Smooth muscle cell (in vitro differentiated cells): ENCODE data around the gene BPHL. TPM values are rescaled to one million over a fixed set of nuclear protein-coding genes. Genes with fewer than 3 reads are reported as not detected.
"Not testable (repeated sequence)": the region's sequence is repeated elsewhere in the genome, so short reads cannot be mapped to it uniquely, and the experiment has no call there.

ENCODE experiments used
- DNase-seq: peaks from one replicate; lab custom pipeline; 2025; ENCODE audit not compliant: unreplicated experiment; lab: John Stamatoyannopoulos, UW
- H2AFZ ChIP-seq: fragments of 200-600 bp; sonication (generic); 2 replicates; pipeline ENCODE4 v1.6.0; 2016; ENCODE audit warnings: antibody characterized with exemption, low read depth, mild to moderate bottlenecking
- H3F3A ChIP-seq: fragments of 200-600 bp; sonication (generic); 2 replicates; pipeline ENCODE4 v1.6.0; 2017; ENCODE audit warnings: antibody characterized with exemption, low read depth
- H3K27ac ChIP-seq: fragments of 200-600 bp; sonication (generic); 2 replicates; pipeline ENCODE4 v1.5.1; 2016; ENCODE audit warnings: low read depth, mild to moderate bottlenecking
- H3K27me3 ChIP-seq: fragments of 200-600 bp; sonication (generic); 2 replicates; pipeline ENCODE4 v1.6.1; 2016; ENCODE audit warnings: low read depth, mild to moderate bottlenecking
- H3K36me3 ChIP-seq: fragments of 200-600 bp; sonication (generic); 2 replicates; pipeline ENCODE4 v1.5.1; 2016; ENCODE audit warnings: low read depth
- H3K4me1 ChIP-seq: fragments of 200-600 bp; sonication (generic); 2 replicates; pipeline ENCODE4 v1.5.1; 2016; ENCODE audit warnings: low read depth
- H3K4me2 ChIP-seq: fragments of 200-600 bp; sonication (generic); 2 replicates; pipeline ENCODE4 v1.6.0; 2016; ENCODE audit warnings: mild to moderate bottlenecking
- H3K4me3 ChIP-seq: fragments of 200-600 bp; sonication (generic); 2 replicates; pipeline ENCODE4 v1.5.1; 2016; ENCODE audit warnings: mild to moderate bottlenecking
- H3K79me2 ChIP-seq: fragments of 200-600 bp; sonication (generic); 2 replicates; pipeline ENCODE4 v1.6.0; 2016; ENCODE audit warnings: low read depth, mild to moderate bottlenecking
- H3K9ac ChIP-seq: fragments of 200-600 bp; sonication (generic); 2 replicates; pipeline ENCODE4 v1.6.0; 2016; ENCODE audit warnings: low read depth
- H3K9me3 ChIP-seq: fragments of 200-600 bp; sonication (generic); replicated peaks from 2 replicates; pipeline ENCODE4 v1.5.1; 2016; ENCODE audit warnings: low read depth
- H4K20me1 ChIP-seq: fragments of 200-600 bp; sonication (generic); 2 replicates; pipeline ENCODE4 v1.6.0; 2016; ENCODE audit warnings: low read depth
- CTCF ChIP-seq: fragments of 200-600 bp; sonication (generic); IDR thresholded peaks from 2 replicates; pipeline ENCODE4 v1.5.1; 2017; ENCODE audit warnings: borderline replicate concordance, mild to moderate bottlenecking, antibody characterized with exemption; ENCODE audit not compliant: insufficient read depth, poor library complexity, severe bottlenecking
- WGBS: methylation state at CpG from one replicate; pipeline ENCODE4 v1.1.7; 2016; ENCODE audit warnings: low lambda C conversion rate; 5-methylcytosine and 5-hydroxymethylcytosine counted together
- polyA plus RNA-seq: library from polyadenylated mRNA; unstranded; fragments of >200 nt; fragmentation: Nextera tagmentation; extraction: Ambion mirVana; gene quantifications from 2 replicates; pipeline ENCODE4 v1.2.1, GENCODE V29; 2016
- total RNA-seq: library from RNA; depleted of rRNA; stranded (reverse); fragments of >200 nt; gene quantifications from 2 replicates; pipeline ENCODE4 v1.2.3, GENCODE V29; 2014

Gene BPHL
- total and polyA plus RNA-seq, 2 experiments from 2014 or later: 21.3 to 43.6 TPM

- H3K4me3 ChIP-seq: no peak overlapping the region
Measured at GRCh38 chr6:3073382-3073781, 45.1 kb upstream of the BPHL start.

GRCh38 chr6:3075772-3076113, 42.8 kb upstream of the BPHL start:
- H3K4me3 ChIP-seq: no peak overlapping the region
- no peaks in the 10 kb centered on the region for H3K9me3 ChIP-seq
- TF ChIP-seq CTCF: no peak
- no peak overlapping the region for H3K4me2 ChIP-seq
- H3K4me1 ChIP-seq: peaks cover 10% of the 10 kb centered on the region
- peaks cover 12% of the 10 kb centered on the region for H3K36me3 ChIP-seq
- no peak overlapping the region for H2AFZ ChIP-seq
- 81% methylated on average over 4 of the region's 4 CpGs for WGBS
- peaks cover 48% of the 10 kb centered on the region for H4K20me1 ChIP-seq
- H3K9ac ChIP-seq: no peak overlapping the region
- peaks cover 54% of the 10 kb centered on the region for H3K79me2 ChIP-seq
- no peaks in the 10 kb centered on the region for H3K27me3 ChIP-seq
- H3K27ac ChIP-seq: no peak overlapping the region
- no peak for DNase-seq
- no peaks in the 10 kb centered on the region for H3F3A ChIP-seq

More at GRCh38 chr6:3073382-3073781, 45.1 kb upstream of the BPHL start:
- Histone ChIP-seq H3K4me1 (peaks cover 10% of the 10 kb centered on the region), H3K27ac (no peak overlapping the region), H3K9ac (no peak overlapping the region), H2AFZ (no peak overlapping the region), H3K4me2 (no peak overlapping the region), H3K79me2 (peaks cover 73% of the 10 kb centered on the region), H3K36me3 (peaks cover 4% of the 10 kb centered on the region), H3K27me3 (no peaks in the 10 kb centered on the region), H3F3A (no peaks in the 10 kb centered on the region), H3K9me3 (no peaks in the 10 kb centered on the region), H4K20me1 (peaks cover 58% of the 10 kb centered on the region)
- TF ChIP-seq CTCF: no peak
- WGBS: 98% methylated on average over 11 of the region's 11 CpGs
- no peak for DNase-seq

GRCh38 chr6:3076320-3076719, 42.2 kb upstream of the BPHL start:
- no peak for TF ChIP-seq CTCF
- H3K9me3 ChIP-seq: no peaks in the 10 kb centered on the region
- peaks cover 49% of the 10 kb centered on the region for H3K79me2 ChIP-seq
- no peak overlapping the region for H3K27ac ChIP-seq
- peaks cover 43% of the 10 kb centered on the region for H4K20me1 ChIP-seq
- no peaks in the 10 kb centered on the region for H3F3A ChIP-seq
- no peaks in the 10 kb centered on the region for H3K27me3 ChIP-seq
- peaks cover 10% of the 10 kb centered on the region for H3K4me1 ChIP-seq
- peaks cover 18% of the 10 kb centered on the region for H3K36me3 ChIP-seq
- H3K9ac ChIP-seq: no peak overlapping the region
- H3K4me3 ChIP-seq: no peak overlapping the region
- DNase-seq: no peak
- 100% methylated on average over 3 of the region's 3 CpGs for WGBS
- no peak overlapping the region for H2AFZ ChIP-seq
- no peak overlapping the region for H3K4me2 ChIP-seq

GRCh38 chr6:3077430-3077829, 41.1 kb upstream of the BPHL start:
- no peak for TF ChIP-seq CTCF
- Histone ChIP-seq H3K27ac (no peak overlapping the region), H3K4me3 (no peak overlapping the region), H2AFZ (no peak overlapping the region), H3K9ac (no peak overlapping the region), H3K36me3 (peaks cover 18% of the 10 kb centered on the region), H3K9me3 (no peaks in the 10 kb centered on the region), H3K27me3 (no peaks in the 10 kb centered on the region), H3K4me1 (peaks cover 10% of the 10 kb centered on the region), H3K4me2 (no peak overlapping the region), H3K79me2 (peaks cover 37% of the 10 kb centered on the region), H3F3A (no peaks in the 10 kb centered on the region), H4K20me1 (peaks cover 38% of the 10 kb centered on the region)
- DNase-seq: no peak
- 93% methylated on average over 9 of the region's 9 CpGs for WGBS

GRCh38 chr6:3078952-3079351, 39.6 kb upstream of the BPHL start:
- H3K9me3 ChIP-seq, H3K27ac ChIP-seq, H3K4me2 ChIP-seq, H3K9ac ChIP-seq, H3K27me3 ChIP-seq, H3F3A ChIP-seq, H3K4me3 ChIP-seq, H2AFZ ChIP-seq, DNase-seq: not testable (repeated sequence)
- Histone ChIP-seq H3K79me2 (peaks cover 22% of the 10 kb centered on the region), H3K4me1 (peaks cover 10% of the 10 kb centered on the region), H3K36me3 (peaks cover 18% of the 10 kb centered on the region), H4K20me1 (peaks cover 24% of the 10 kb centered on the region)
- WGBS: 96% methylated on average over 8 of the region's 8 CpGs
